Uterus (tissue), 4 donors: ENCODE results near the gene HIVEP3. TPM values are rescaled to one million over a fixed set of nuclear protein-coding genes. Genes with fewer than 3 reads are reported as not detected.
A peak's percentile ranks its signal among the peaks of the same experiment; 100 is the strongest.
"Not testable (repeated sequence)": the region's sequence is repeated elsewhere in the genome, so short reads cannot be mapped to it uniquely, and the experiment has no call there.

ENCODE experiments used
- DNase-seq, 2 donors: peaks; one replicate each; pipeline ENCODE4 v3.0.0-alpha.2; 2019 to 2020
- H3K27ac ChIP-seq, 2 donors: fragments of 200-600 bp; sonication (generic); 1 replicate in 1 of 2; 2 replicates in 1 of 2; pipeline ENCODE4 v1.5.1; 2016 to 2018
- H3K27me3 ChIP-seq, 2 donors: fragments of 200-600 bp; sonication (generic); one replicate each; pipeline ENCODE4 v1.5.1; 2018 to 2019; ENCODE audit warnings: control low read depth in 1 of 2
- H3K36me3 ChIP-seq, 2 donors: fragments of 200-600 bp; sonication (generic); one replicate each; pipeline ENCODE4 v1.5.1; 2019; ENCODE audit warnings: control low read depth in 1 of 2
- H3K4me1 ChIP-seq, 2 donors: fragments of 200-600 bp; sonication (generic); one replicate each; pipeline ENCODE4 v1.5.1; 2018 to 2019; ENCODE audit warnings: control low read depth in 1 of 2
- H3K4me3 ChIP-seq, 2 donors: fragments of 200-600 bp; sonication (generic); 1 replicate in 1 of 2; 2 replicates in 1 of 2; pipeline ENCODE4 v1.5.1; 2018 to 2019; ENCODE audit warnings: mild to moderate bottlenecking in 1 of 2
- H3K9me3 ChIP-seq, 2 donors: fragments of 200-600 bp; sonication (generic); one replicate each; pipeline ENCODE4 v1.5.1; 2019; ENCODE audit warnings: control low read depth in 1 of 2
- POLR2A ChIP-seq, 2 donors: fragments of 450-650 bp; IDR thresholded peaks; one replicate each; pipeline ENCODE4 v1.6.1; 2016; ENCODE audit warnings: antibody characterized with exemption in 2 of 2, mild to moderate bottlenecking in 1 of 2, moderate library complexity in 1 of 2
- intact Hi-C: fragments of 100-400 bp; cut with DNase I; formaldehyde crosslinking; loops from one replicate; pipeline ENCODE4 v1.15.1; 2023; ENCODE audit warnings: low total_unique reads
- total RNA-seq, 4 donors: library from RNA; depleted of rRNA in 3 of 4; stranded (reverse); fragments of >200 nt in 3 of 4; gene quantifications; one replicate each; pipeline versions ENCODE4 v1.1.0 to v1.2.4, GENCODE V29; 2014 to 2023
- TF ChIP-seq, protein P1 (sequence below), 4 experiments: fragments of 200-600 bp in 2 of 4; fragments of 450-650 bp in 2 of 4; sonication (generic) in 2 of 4; IDR thresholded peaks; one replicate each; pipeline ENCODE4 v1.5.1; 2016 to 2019; ENCODE audit warnings: antibody characterized with exemption in 4 of 4, mild to moderate bottlenecking in 2 of 4, moderate library complexity in 1 of 4
- donor health status: DM: yes; HTN: yes; CAD: no.

Gene HIVEP3
- total RNA-seq, 4 donors from 2014 or later: 0.51 to 7.6 (median 2.9) TPM

DNA sequence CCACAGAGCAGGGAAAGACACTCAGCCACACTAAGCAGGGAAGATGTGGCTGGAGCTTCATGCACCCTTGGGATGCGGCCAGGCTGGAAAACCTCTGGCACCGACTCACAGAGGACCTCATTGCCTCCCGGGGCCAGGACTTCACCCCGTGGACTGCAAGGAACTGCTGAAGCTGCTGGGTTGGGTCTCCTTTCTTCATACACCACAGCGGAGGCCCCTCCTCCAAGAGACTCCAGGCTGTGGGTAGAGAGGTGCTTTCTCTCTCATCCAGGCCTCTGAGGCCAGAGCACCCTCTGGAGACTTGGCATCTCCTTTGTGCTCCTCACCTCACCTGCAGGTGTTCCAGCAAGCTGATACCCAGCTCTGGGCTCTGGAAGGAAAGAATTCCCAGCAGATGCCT lies 358.2 kb downstream of the HIVEP3 start:
- H3K27me3 ChIP-seq: no peaks in the 10 kb centered on the region
- intact Hi-C loops: no loop called here
- H3K36me3 ChIP-seq: no peaks in the 10 kb centered on the region
- no peak overlapping the region for H3K4me3 ChIP-seq
- no peak for DNase-seq
- no peaks in the 10 kb centered on the region for H3K9me3 ChIP-seq
- no peak for TF ChIP-seq POLR2A (IDR thresholded peaks at IDR 0.05)
- TF ChIP-seq, protein P1, sequence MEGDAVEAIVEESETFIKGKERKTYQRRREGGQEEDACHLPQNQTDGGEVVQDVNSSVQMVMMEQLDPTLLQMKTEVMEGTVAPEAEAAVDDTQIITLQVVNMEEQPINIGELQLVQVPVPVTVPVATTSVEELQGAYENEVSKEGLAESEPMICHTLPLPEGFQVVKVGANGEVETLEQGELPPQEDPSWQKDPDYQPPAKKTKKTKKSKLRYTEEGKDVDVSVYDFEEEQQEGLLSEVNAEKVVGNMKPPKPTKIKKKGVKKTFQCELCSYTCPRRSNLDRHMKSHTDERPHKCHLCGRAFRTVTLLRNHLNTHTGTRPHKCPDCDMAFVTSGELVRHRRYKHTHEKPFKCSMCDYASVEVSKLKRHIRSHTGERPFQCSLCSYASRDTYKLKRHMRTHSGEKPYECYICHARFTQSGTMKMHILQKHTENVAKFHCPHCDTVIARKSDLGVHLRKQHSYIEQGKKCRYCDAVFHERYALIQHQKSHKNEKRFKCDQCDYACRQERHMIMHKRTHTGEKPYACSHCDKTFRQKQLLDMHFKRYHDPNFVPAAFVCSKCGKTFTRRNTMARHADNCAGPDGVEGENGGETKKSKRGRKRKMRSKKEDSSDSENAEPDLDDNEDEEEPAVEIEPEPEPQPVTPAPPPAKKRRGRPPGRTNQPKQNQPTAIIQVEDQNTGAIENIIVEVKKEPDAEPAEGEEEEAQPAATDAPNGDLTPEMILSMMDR (IDR thresholded peaks at IDR 0.05): no peak
- no peaks in the 10 kb centered on the region for H3K4me1 ChIP-seq
- H3K27ac ChIP-seq: no peak overlapping the region

GRCh38 chr1:41559331-41559730 lies 359.4 kb downstream of the HIVEP3 start:
- H3K36me3 ChIP-seq: no peaks in the 10 kb centered on the region
- DNase-seq: no peak
- H3K9me3 ChIP-seq: no peaks in the 10 kb centered on the region
- H3K27ac ChIP-seq: no peak overlapping the region
- no peak overlapping the region for H3K4me3 ChIP-seq
- H3K27me3 ChIP-seq: no peaks in the 10 kb centered on the region
- TF ChIP-seq POLR2A (IDR thresholded peaks at IDR 0.05): no peak
- TF ChIP-seq, protein P1 (IDR thresholded peaks at IDR 0.05): no peak
- H3K4me1 ChIP-seq: no peaks in the 10 kb centered on the region
- intact Hi-C loops: no loop called here

DNA sequence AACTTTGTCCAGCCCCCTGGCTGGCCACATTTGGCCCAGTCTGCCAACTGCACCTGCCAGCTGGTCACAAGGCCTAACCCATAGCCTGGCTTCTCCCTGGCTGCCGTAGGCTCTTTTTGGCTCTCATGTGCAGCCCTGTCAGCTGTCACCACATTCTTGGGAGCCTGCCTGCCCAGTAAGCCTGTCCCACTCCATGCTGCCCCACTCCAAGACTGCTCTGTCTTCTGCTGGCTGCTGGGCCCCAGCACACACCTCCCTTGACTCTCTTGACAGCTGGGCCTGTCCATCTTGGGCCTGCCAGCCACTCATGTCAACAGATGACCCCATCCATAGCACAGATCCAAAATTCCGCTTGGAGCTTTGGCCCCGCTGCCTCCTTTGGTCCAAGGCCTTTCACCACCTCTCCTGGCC lies 360.0 kb downstream of the HIVEP3 start:
- no peaks in the 10 kb centered on the region for H3K27me3 ChIP-seq
- no peaks in the 10 kb centered on the region for H3K4me1 ChIP-seq
- H3K27ac ChIP-seq: no peak overlapping the region
- no peaks in the 10 kb centered on the region for H3K36me3 ChIP-seq
- no peak overlapping the region for H3K4me3 ChIP-seq
- DNase-seq: no peak
- H3K9me3 ChIP-seq: no peaks in the 10 kb centered on the region
- TF ChIP-seq, protein P1 (IDR thresholded peaks at IDR 0.05): no peak
- no peak for TF ChIP-seq POLR2A (IDR thresholded peaks at IDR 0.05)
- intact Hi-C loops: no loop called here

DNA sequence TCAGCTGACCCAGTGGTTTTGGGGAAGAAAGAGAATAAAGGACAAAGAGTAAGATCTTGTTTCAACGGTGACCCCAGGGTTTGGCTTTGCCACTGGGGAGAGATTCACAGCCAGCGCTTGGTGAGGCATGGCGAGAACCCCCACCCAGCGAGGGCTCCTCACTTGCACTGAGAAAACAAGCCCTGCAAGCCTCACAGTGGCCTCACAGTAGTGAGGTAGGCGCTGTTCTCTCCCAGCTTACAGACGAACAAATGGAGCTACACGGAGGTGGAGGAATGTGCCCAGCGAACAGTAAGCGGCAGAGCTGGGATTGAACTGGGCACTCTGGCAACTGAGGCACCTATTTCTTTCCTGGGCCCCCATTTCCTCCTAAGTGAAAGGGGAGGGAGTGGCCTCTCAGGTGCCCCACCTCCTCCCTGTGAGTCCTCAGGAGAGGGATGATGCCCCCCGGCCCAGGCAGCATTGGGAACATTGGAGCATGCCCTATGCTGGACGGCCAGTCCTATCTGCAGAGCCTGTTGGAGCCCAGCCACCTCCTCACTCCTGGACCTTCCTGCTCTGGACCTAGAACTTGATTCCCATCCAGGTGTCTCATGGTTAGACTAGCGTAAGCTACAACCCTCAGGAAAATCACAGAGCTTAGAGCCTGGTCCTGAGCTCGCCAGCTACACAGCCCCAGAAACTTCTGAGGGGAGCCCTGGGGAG lies 360.8 kb downstream of the HIVEP3 start:
- intact Hi-C loops: no loop called here

GRCh38 chr1:41554746-41555145 lies 364.0 kb downstream of the HIVEP3 start:
- H3K27ac ChIP-seq, H3K27me3 ChIP-seq, H3K36me3 ChIP-seq, H3K4me3 ChIP-seq, DNase-seq, intact Hi-C loops, H3K4me1 ChIP-seq, H3K9me3 ChIP-seq: not testable (repeated sequence)

More for the DNA sequence above, 360.8 kb downstream of the HIVEP3 start:
- no peaks in the 10 kb centered on the region for H3K27me3 ChIP-seq
- no peak overlapping the region for H3K27ac ChIP-seq
- H3K4me3 ChIP-seq: no peak overlapping the region
- H3K36me3 ChIP-seq: no peaks in the 10 kb centered on the region
- DNase-seq: peak in 1 of 2 donors; percentile 8
- H3K4me1 ChIP-seq: no peaks in the 10 kb centered on the region
- no peak for TF ChIP-seq POLR2A (IDR thresholded peaks at IDR 0.05)
- TF ChIP-seq, protein P1 (IDR thresholded peaks at IDR 0.05): no peak
- no peaks in the 10 kb centered on the region for H3K9me3 ChIP-seq
